DMS79 treated with DMSO at 0.1 percent for 48 hours (cell line): ENCODE data around the gene MAGEC3.

ENCODE experiments used
- DNase-seq: peaks from one replicate; lab custom pipeline; 2025; lab: John Stamatoyannopoulos, UW

Gene MAGEC3

GRCh38 chrX:141947350-141947749, 109.2 kb downstream of the MAGEC3 start:
- no peak for DNase-seq
